GM12872 (cell line): ENCODE measurements around the gene GUCY1B1.

Experiments used
- CTCF ChIP-seq: IDR thresholded peaks from 3 replicates; pipeline ENCODE4 v1.5.1; 2011; ENCODE audit warnings: low read depth, mild to moderate bottlenecking, low read length, moderate library complexity; ENCODE audit not compliant: insufficient read depth

Gene GUCY1B1

GRCh38 chr4:155748039-155748438 lies 10.8 kb upstream of the GUCY1B1 start:
- TF ChIP-seq CTCF, result no peak

GRCh38 chr4:155749041-155749440 lies 9.8 kb upstream of the GUCY1B1 start:
- no peak for TF ChIP-seq CTCF

GRCh38 chr4:155751569-155751968 lies 7.3 kb upstream of the GUCY1B1 start:
- TF ChIP-seq CTCF, result no peak

- TF ChIP-seq CTCF, result no peak
These were observed 1.0 kb upstream of the GUCY1B1 start for GRCh38 chr4:155757745-155758265.

GRCh38 chr4:155759372-155760252 lies 791 bp downstream of the GUCY1B1 start:
- no peak for TF ChIP-seq CTCF

- TF ChIP-seq CTCF, result no peak
These were observed 2.2 kb downstream of the GUCY1B1 start for GRCh38 chr4:155761047-155761446.

GRCh38 chr4:155761916-155762315 lies 3.1 kb downstream of the GUCY1B1 start:
- no peak for TF ChIP-seq CTCF
